ENCODE measurements around the gene PFKFB2. TPM values are rescaled to one million over a fixed set of nuclear protein-coding genes. Genes with fewer than 3 reads are reported as not detected.

PFKFB2 gene
- total RNA-seq, 6 donors from 2014 or later = 25.3 to 95.5 (median 58.0) TPM

- Histone ChIP-seq H3K36me3 (peaks cover 0 to 38% (median 20%) of the 10 kb centered on the region in 4 donors), H3K4me1 (peaks cover 0 to 9% (median 2%) of the 10 kb centered on the region in 4 donors), H3K4me3 (no peak overlapping the region), H3K27me3 (no peaks in the 10 kb centered on the region), H3K27ac (no peak overlapping the region), H3K9me3 (no peaks in the 10 kb centered on the region)
- TF ChIP-seq POLR2A (IDR thresholded peaks at IDR 0.05) (no peak), EP300 (IDR thresholded peaks at IDR 0.05) (no peak), POLR2AphosphoS5 (IDR thresholded peaks at IDR 0.05) (no peak), CTCF (IDR thresholded peaks at IDR 0.05) (no peak)
- DNase-seq (no peak), ATAC-seq (ENCODE audit: low FRiP score in 2 of 2) (no peak)
- 59 to 86% methylated on average over 8 of the region's 8 CpGs for WGBS, 2 donors
These were observed 19.2 kb downstream of the PFKFB2 start for GRCh38 chr1:207072233-207072632.

GRCh38 chr1:207073906-207074820 is 21.1 kb downstream of the PFKFB2 start:
- no peaks in the 10 kb centered on the region for H3K27me3 ChIP-seq
- 55 to 73% methylated on average over 4 of the region's 4 CpGs for WGBS, 2 donors
- H3K27ac ChIP-seq = no peak overlapping the region
- TF ChIP-seq POLR2A (IDR thresholded peaks at IDR 0.05) (no peak), EP300 (IDR thresholded peaks at IDR 0.05) (no peak), POLR2AphosphoS5 (IDR thresholded peaks at IDR 0.05) (no peak), CTCF (IDR thresholded peaks at IDR 0.05) (no peak)
- peaks cover 0 to 19% (median 6%) of the 10 kb centered on the region in 4 donors for H3K4me1 ChIP-seq
- H3K4me3 ChIP-seq = no peak overlapping the region
- DNase-seq (no peak), ATAC-seq (ENCODE audit: low FRiP score in 2 of 2) (no peak)
- peaks cover 0 to 27% (median 16%) of the 10 kb centered on the region in 4 donors for H3K36me3 ChIP-seq
- no peaks in the 10 kb centered on the region for H3K9me3 ChIP-seq

GRCh38 chr1:207076181-207076955 is 23.3 kb downstream of the PFKFB2 start:
- Histone ChIP-seq H3K27me3 (no peaks in the 10 kb centered on the region), H3K27ac (peak overlapping the region in 1 of 4 donors; percentile 37), H3K4me1 (peaks cover 0 to 14% (median 6%) of the 10 kb centered on the region in 4 donors), H3K9me3 (no peaks in the 10 kb centered on the region), H3K36me3 (peaks cover 0 to 9% (median 4%) of the 10 kb centered on the region in 4 donors), H3K4me3 (no peak overlapping the region)
- TF ChIP-seq EP300 (IDR thresholded peaks at IDR 0.05) (no peak), POLR2A (IDR thresholded peaks at IDR 0.05) (no peak)
- DNase-seq (no peak), ATAC-seq (ENCODE audit: low FRiP score in 2 of 2) (no peak)
- WGBS, 2 donors = 69 to 84% methylated on average over 5 of the region's 5 CpGs

- H3K36me3 ChIP-seq = peaks cover 0 to 6% (median 1%) of the 10 kb centered on the region in 4 donors
These were observed 23.9 kb downstream of the PFKFB2 start for GRCh38 chr1:207077012-207077411.

More at GRCh38 chr1:207077012-207077411, 23.9 kb downstream of the PFKFB2 start:
- no peak for ATAC-seq (ENCODE audit: low FRiP score in 2 of 2)
- Histone ChIP-seq H3K27ac (peak overlapping the region in 1 of 4 donors; percentile 37), H3K9me3 (no peaks in the 10 kb centered on the region), H3K4me1 (peaks cover 0 to 14% (median 6%) of the 10 kb centered on the region in 4 donors), H3K4me3 (no peak overlapping the region), H3K27me3 (no peaks in the 10 kb centered on the region)
- no peak for DNase-seq
- no peak for TF ChIP-seq CTCF (IDR thresholded peaks at IDR 0.05)
- TF ChIP-seq EP300 (IDR thresholded peaks at IDR 0.05) = no peak
- TF ChIP-seq POLR2AphosphoS5 (IDR thresholded peaks at IDR 0.05) = no peak
- no peak for TF ChIP-seq POLR2A (IDR thresholded peaks at IDR 0.05)
- 95 to 100% methylated on average over 1 of the region's 1 CpG for WGBS, 2 donors

All from upper lobe of left lung (tissue), 6 donors.